Osteocyte (in vitro differentiated cells): Measurements from ENCODE around the gene CD8A. TPM values are rescaled to one million over a fixed set of nuclear protein-coding genes. Genes with fewer than 3 reads are reported as not detected.

ENCODE experiments used
- DNase-seq: peaks from one replicate; pipeline ENCODE4 v3.0.0; 2021; ENCODE audit warnings: mixed read lengths; ENCODE audit not compliant: unreplicated experiment; ENCODE audit errors: extremely low spot score
- H3K27ac Mint-ChIP-seq: one replicate; pipeline ENCODE4 v1.8.0; 2021; ENCODE audit warnings: mild to moderate bottlenecking, mixed read lengths; ENCODE audit not compliant: unreplicated experiment
- H3K27me3 Mint-ChIP-seq: one replicate; pipeline ENCODE4 v1.8.0; 2021; ENCODE audit warnings: mixed read lengths; ENCODE audit not compliant: unreplicated experiment
- H3K36me3 Mint-ChIP-seq: one replicate; pipeline ENCODE4 v1.8.0; 2021; ENCODE audit warnings: mixed read lengths; ENCODE audit not compliant: unreplicated experiment
- H3K4me1 Mint-ChIP-seq: one replicate; pipeline ENCODE4 v1.8.0; 2021; ENCODE audit warnings: mixed read lengths; ENCODE audit not compliant: unreplicated experiment
- H3K4me3 Mint-ChIP-seq: one replicate; pipeline ENCODE4 v1.8.0; 2021; ENCODE audit warnings: mild to moderate bottlenecking, moderate library complexity, mixed read lengths; ENCODE audit not compliant: unreplicated experiment
- H3K9me3 Mint-ChIP-seq: one replicate; pipeline ENCODE4 v1.8.0; 2021; ENCODE audit warnings: mixed read lengths; ENCODE audit not compliant: unreplicated experiment
- total RNA-seq: library from RNA; stranded (reverse); gene quantifications from 2 replicates; pipeline ENCODE4 v1.2.1, GENCODE V29; 2021
- TF ChIP-seq, protein P1 (sequence below): fragments of 200-600 bp; sonication (generic); IDR thresholded peaks from 2 replicates; pipeline ENCODE4 v1.5.0; 2021; ENCODE audit warnings: antibody characterized with exemption, mild to moderate bottlenecking, moderate library complexity

Gene CD8A
- total RNA-seq, 1 donor from 2014 or later = not detected

DNA sequence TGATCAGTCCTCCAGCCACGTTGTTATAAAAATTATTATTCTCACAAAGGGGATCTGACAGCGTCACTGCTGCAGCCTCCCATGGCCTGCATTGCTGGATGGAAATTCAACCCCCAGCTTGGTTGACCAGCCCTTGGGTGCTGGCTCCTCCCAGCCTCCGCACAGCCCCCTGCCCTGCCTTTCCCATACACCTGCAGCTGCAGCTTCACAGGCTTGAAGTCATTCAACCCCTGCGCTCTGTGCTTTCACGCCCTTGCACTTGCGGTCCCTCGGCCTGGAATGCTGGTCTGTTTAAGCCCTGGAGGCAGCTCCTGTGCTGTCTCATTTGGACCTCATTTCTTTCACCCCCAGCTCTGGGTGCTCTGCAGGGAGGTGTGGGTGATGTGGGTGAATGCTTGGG is 860 bp upstream of the CD8A start:
- Mint-ChIP-seq H3K4me1 (peaks cover 6% of the 10 kb centered on the region), H3K4me3 (no peak overlapping the region), H3K36me3 (no peaks in the 10 kb centered on the region), H3K27ac (no peak overlapping the region), H3K27me3 (peaks cover 81% of the 10 kb centered on the region), H3K9me3 (peaks cover 16% of the 10 kb centered on the region)
- TF ChIP-seq, protein P1, sequence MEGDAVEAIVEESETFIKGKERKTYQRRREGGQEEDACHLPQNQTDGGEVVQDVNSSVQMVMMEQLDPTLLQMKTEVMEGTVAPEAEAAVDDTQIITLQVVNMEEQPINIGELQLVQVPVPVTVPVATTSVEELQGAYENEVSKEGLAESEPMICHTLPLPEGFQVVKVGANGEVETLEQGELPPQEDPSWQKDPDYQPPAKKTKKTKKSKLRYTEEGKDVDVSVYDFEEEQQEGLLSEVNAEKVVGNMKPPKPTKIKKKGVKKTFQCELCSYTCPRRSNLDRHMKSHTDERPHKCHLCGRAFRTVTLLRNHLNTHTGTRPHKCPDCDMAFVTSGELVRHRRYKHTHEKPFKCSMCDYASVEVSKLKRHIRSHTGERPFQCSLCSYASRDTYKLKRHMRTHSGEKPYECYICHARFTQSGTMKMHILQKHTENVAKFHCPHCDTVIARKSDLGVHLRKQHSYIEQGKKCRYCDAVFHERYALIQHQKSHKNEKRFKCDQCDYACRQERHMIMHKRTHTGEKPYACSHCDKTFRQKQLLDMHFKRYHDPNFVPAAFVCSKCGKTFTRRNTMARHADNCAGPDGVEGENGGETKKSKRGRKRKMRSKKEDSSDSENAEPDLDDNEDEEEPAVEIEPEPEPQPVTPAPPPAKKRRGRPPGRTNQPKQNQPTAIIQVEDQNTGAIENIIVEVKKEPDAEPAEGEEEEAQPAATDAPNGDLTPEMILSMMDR = no peak
- DNase-seq = no peak

DNA sequence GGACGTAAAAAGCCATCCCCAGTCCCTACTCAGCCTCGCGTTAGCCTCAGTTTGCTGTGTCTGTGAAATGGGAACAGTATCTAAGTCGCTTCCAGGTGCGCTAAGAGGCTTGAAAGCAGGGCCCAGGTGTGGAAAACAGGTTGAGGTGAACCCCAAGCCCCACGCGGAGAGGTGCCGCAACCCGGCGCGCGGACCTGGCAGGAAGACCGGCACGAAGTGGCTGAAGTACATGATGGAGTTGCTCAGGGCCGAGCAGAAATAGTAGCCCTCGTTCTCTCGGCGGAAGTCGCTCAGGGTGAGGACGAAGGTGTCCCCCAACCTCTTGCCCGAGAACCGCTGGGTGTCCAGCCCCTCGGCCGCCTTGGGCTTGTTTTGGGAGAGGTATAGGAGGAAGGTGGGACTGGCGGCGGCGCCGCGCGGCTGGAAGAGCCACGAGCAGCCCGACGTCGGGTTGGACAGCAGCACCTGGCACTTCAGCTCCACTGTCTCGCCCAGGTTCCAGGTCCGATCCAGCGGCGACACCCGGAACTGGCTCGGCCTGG is 508 bp downstream of the CD8A start:
- peaks cover 6% of the 10 kb centered on the region for H3K4me1 Mint-ChIP-seq
- no peaks in the 10 kb centered on the region for H3K36me3 Mint-ChIP-seq
- H3K9me3 Mint-ChIP-seq = peaks cover 3% of the 10 kb centered on the region
- peaks cover 81% of the 10 kb centered on the region for H3K27me3 Mint-ChIP-seq
- DNase-seq = no peak
- no peak overlapping the region for H3K27ac Mint-ChIP-seq
- TF ChIP-seq, protein P1 = no peak
- H3K4me3 Mint-ChIP-seq = no peak overlapping the region

DNA sequence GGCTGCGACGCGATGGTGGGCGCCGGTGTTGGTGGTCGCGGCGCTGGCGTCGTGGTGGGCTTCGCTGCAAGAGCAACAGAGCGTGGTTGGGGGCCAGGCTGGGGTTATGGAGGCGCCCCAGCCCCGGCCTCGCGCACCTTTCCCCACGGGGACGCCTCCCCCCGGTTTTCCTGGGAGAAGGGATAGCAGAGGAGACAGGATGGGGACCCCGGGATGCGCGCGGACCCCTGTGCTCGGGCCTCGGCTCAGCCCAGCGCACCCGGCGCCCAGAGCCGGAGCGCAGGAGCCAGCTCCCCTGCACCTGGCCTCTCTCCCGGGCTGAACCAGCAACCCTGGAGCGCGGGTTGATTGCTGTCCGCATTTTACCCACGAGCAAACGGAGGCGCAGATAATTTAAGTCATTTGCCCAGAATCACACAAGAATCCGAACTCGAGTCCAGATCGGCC is 1.0 kb downstream of the CD8A start:
- H3K27me3 Mint-ChIP-seq = peaks cover 81% of the 10 kb centered on the region

DNA sequence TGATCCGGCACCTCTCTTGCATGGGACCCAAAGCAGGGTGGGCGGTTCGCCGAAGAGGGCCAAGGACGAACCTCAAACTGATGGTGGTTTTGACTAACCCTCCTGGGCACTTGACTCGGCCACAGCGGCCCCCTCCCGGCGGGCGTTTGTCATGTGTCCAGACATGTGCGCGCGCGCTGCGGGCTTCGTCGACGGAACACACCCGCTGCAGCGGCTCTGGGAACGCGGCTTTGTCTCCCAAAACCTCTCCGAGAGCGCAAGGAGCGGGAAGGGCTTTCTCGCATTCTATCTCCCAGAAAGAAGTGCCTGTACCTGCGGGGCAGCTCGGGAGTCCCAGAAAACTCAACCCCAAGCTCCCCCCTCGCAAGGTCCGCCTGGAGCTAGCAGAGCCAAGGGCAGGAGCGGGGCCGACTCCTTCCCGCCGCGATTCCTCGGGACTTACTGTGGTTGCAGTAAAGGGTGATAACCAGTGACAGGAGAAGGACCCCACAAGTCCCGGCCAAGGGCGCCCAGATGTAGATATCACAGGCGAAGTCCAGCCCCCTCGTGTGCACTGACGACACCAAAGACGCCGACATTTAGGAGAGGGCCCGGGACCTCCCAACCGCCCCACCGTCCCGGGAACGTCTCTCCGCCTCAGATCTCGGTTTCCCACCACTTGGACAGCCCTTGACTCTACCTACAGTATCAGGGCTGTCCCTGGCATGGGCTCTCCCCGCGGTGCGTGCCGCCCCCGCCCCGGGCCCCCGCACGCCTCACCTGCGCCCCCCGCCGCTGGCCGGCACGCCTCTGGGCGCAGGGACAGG is 1.6 kb downstream of the CD8A start:
- Mint-ChIP-seq H3K36me3 (no peaks in the 10 kb centered on the region), H3K4me1 (peaks cover 6% of the 10 kb centered on the region), H3K27me3 (peaks cover 79% of the 10 kb centered on the region), H3K4me3 (no peak overlapping the region), H3K9me3 (no peaks in the 10 kb centered on the region), H3K27ac (no peak overlapping the region)
- no peak for DNase-seq
- TF ChIP-seq, protein P1 = no peak

More for the DNA sequence above, 1.0 kb downstream of the CD8A start:
- no peak for DNase-seq
- Mint-ChIP-seq H3K27ac (no peak overlapping the region), H3K9me3 (no peaks in the 10 kb centered on the region), H3K36me3 (no peaks in the 10 kb centered on the region), H3K4me1 (peaks cover 6% of the 10 kb centered on the region), H3K4me3 (no peak overlapping the region)
- TF ChIP-seq, protein P1 = no peak

DNA sequence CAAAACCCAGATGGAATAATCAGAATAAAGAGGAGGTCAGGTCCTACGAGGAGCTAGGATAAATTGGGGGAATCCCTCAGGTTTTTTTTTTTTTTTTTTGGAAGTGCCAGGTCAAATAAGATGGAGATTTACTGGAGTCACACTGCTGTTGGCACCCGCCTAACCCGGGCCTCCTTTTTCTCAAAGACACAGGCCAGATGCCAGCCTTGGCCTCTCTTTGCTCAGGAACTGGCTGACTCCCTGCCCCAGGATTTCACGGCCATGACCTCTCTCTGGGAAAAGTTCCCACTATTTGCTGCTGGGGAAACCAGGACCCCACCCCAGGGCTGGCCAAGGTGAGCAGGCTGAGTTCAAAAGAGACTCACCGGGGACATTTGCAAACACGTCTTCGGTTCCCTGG is 2.5 kb downstream of the CD8A start:
- H3K4me1 Mint-ChIP-seq = peaks cover 6% of the 10 kb centered on the region
- H3K27ac Mint-ChIP-seq = no peak overlapping the region
- TF ChIP-seq, protein P1 = no peak
- H3K4me3 Mint-ChIP-seq = no peak overlapping the region
- H3K9me3 Mint-ChIP-seq = no peaks in the 10 kb centered on the region
- peaks cover 73% of the 10 kb centered on the region for H3K27me3 Mint-ChIP-seq
- DNase-seq = no peak
- H3K36me3 Mint-ChIP-seq = no peaks in the 10 kb centered on the region
